ENCODE results near the gene ISOC2.

The ISOC2 gene

GRCh38 chr19:55489711-55490477, 28.5 kb upstream of the ISOC2 start:
- DNase-seq, result no peak

DNA sequence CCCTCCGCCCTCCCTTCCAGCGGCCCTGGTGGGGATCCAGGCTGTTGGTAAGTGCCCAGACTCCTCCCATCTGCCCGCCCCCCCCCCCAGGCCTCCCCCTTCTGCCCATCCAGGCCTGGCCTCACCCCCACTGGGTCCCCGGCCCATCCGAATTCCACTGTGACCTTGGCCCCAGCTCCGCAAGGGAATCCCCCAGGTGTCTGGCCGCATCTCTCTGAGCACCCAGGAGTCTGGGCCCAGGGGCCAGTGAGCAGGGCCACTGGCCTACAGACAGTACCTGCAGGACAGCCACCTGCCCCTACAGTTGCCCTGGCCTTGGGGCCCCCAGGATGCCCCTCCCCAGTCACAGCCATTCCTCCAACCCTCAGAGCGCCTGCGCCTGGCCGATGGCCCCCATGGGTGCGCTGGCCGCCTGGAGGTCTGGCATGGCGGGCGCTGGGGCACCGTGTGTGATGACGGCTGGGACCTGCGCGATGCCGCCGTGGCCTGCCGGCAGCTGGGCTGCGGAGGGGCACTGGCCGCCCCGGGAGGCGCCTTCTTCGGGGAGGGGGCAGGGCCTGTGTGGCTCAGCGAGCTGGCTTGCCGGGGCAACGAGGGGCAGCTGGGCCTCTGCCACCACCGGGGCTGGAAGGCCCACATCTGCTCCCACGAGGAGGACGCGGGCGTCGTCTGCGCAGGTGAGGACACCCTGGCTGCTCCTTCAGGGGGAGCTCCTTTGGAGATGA, 27.7 kb upstream of the ISOC2 start:
- no peak for DNase-seq

DNA sequence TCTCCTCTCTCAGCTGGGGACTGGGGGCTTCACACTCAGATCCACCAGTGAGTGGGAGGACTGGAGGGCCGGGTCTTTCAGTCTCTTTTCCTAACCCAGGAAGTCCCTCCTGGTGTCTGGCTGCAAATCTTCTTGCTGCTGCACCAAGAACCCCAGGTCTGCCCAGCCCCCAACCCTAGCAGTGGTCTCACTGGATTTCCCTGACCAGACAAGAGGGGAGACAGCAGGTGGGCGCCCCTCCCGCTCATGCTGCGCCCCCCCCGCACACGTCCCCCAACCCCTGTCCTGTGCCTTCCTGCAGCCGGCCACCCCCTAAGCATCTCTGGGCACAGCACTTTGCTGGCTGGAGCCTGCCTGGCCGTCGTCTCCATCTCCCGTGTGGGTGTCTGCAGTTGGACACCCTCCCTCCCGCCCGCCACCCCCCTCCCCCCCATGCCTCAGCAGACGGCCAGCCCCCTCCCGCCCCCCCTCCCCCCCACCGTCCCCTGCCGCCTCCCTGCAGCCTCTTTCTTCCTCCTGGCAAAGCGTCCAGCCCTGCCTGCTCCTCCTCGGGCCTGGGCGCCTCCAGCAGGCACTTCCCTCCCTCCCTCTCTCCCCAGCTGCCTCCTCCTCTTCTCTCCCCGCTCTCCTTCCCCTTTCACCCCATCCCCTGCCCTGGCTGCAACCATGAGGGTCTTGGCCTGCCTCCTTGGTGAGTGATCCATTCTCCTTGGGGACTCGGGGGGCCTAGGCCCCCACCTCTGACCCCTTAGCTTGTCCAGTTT, 26.7 kb upstream of the ISOC2 start, which contains the start of gene SSC5D:
SSC5D (plus strand) TSS at position 513 of the 764 bp plus-strand sequence; CDS start at position 667, 154 bp downstream.
- no peak for DNase-seq

- no peak for DNase-seq
Observed at GRCh38 chr19:55486971-55487923, 25.8 kb upstream of the ISOC2 start.

DNA sequence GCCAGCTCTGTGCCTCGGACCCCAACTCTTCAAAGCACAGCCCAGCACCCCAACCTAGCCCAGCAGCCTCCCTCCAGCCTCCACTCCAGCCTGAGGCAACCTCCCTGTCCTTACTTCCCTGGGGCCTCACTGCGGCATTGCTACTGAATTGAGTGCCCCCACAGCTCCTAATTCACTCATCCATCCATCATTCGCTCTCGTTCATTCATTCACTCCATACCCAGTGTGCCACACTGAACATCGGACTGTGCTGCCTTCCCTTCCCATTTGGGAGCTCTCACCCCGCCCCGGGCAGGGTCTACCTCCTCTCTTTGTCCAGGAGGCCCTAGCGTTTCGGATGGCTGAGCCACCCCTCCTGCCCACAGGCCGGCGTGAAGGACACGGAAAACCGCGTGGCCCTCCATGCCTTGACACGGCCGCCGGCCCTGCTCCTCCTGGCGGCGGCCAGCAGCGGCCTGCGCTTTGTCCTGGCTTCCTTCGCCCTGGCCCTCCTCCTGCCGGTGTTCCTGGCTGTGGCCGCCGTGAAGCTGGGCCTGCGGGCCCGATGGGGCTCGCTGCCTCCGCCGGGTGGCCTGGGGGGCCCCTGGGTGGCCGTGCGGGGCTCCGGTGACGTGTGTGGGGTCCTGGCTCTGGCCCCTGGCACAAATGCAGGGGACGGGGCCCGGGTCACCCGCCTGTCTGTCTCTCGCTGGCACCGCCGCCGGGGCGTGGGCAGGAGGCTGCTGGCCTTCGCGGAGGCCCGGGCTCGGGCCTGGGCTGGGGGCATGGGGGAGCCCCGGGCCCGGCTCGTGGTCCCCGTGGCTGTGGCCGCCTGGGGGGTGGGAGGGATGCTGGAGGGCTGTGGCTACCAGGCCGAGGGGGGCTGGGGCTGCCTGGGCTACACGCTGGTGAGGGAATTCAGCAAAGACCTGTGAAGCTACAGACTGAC, 24.9 kb upstream of the ISOC2 start:
- DNase-seq, result no peak

- DNase-seq, result no peak
Observed at GRCh38 chr19:55485439-55486011, 24.1 kb upstream of the ISOC2 start.

GRCh38 chr19:55484593-55485438, 23.4 kb upstream of the ISOC2 start, which contains the start of gene NAT14:
TSS of gene NAT14 (plus strand) at chr19:55485188. CDS start at chr19:55485709, 521 bp downstream.
- peak; percentile 25 for DNase-seq

- no peak for DNase-seq
Observed at GRCh38 chr19:55483706-55484592, 22.5 kb upstream of the ISOC2 start.

- DNase-seq, result no peak
Observed at GRCh38 chr19:55482967-55483705, 21.7 kb upstream of the ISOC2 start.

GRCh38 chr19:55482156-55482961, 20.9 kb upstream of the ISOC2 start:
- DNase-seq, result no peak

GRCh38 chr19:55481794-55482155, 20.3 kb upstream of the ISOC2 start:
- no peak for DNase-seq

DNA sequence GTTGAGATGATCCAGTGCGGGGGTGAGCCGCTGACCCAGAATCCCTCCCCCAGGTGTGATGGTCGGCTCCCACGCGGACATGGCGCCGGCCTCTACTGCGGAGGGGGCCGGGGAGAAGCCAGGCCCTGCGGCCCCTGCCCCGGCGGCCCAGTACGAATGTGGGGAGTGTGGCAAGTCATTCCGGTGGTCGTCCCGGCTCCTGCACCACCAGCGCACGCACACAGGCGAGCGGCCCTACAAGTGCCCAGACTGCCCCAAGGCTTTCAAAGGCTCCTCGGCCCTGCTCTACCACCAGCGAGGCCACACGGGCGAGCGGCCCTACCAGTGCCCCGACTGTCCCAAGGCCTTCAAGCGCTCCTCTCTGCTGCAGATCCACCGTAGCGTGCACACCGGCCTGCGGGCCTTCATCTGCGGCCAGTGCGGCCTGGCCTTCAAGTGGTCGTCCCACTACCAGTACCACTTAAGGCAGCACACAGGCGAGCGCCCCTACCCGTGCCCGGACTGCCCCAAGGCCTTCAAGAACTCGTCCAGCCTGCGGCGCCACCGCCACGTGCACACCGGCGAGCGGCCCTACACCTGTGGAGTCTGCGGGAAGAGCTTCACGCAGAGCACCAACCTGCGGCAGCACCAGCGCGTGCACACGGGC, 19.8 kb upstream of the ISOC2 start:
- DNase-seq, result no peak

DNA sequence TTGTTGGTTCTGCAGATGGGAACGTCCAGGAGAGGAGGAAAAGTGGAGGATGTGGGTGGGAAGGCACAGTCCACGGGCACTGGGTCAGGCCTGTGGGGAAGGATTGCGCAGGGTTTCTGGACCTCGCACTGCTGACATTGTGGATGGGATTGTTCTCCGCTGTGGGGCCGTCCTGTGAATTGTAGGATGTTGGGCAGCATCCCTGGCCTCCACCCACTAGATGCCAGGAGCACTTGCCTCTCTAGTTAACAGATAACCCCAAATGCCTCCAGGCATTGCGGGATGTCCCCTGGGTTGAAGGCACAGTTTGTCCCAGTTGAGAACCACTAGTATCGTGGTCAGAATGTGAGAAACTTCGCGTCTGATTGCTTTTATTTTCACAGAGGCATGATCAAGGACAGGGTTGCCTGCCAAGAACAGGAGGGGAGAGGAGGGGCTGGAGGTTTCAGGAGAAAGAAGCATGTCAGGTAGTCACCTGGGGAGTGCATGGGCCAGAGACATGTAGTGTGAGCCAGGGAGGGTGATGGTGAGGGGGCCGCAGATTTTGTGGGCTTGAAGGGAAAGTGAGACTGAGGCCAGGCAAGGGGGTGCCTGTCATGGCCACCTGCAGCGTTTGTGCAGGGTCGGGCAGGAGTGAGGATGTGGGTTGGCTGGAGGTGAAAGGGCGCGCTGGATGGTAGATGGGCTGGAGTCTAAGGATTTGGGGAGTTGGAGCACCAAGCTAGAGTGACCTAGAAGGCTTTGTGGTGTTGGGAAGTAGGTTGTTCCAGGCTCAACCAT, 18.2 kb upstream of the ISOC2 start:
- no peak for DNase-seq

GRCh38 chr19:55479045-55479444, 17.6 kb upstream of the ISOC2 start:
- no peak for DNase-seq

- no peak for DNase-seq
Observed at GRCh38 chr19:55478364-55478763, 16.9 kb upstream of the ISOC2 start.

- no peak for DNase-seq
Observed at GRCh38 chr19:55477905-55478304, 16.5 kb upstream of the ISOC2 start.

Measured in DMS153 (cell line).